ENCODE results near the gene TBC1D22A. TPM values are rescaled to one million over a fixed set of nuclear protein-coding genes. Genes with fewer than 3 reads are reported as not detected.

The TBC1D22A gene
- total and polyA plus RNA-seq, 7 experiments from 2014 or later = 18.6 to 50.1 (median 39.3) TPM

GRCh38 chr22:46758121-46758520 lies 4.3 kb upstream of the TBC1D22A start:
- POLR2A ChIA-PET = interaction anchor here (1.2 to 9.4 kb wide), 6 partner anchors 12 to 45 kb away, joined by 3 to 255 read pairs (median 8); partner anchors contain the start of gene CERK
- no peak overlapping the region for H3K4me3 ChIP-seq (ENCODE audit: low read length)
- peaks cover 3 to 15% (median 5%) of the 10 kb centered on the region in 11 donors for H3K9me3 Mint-ChIP-seq
- CTCF ChIA-PET = interaction anchor here (0.9 to 6.1 kb wide), 11 partner anchors 9 to 195 kb away, joined by 3 to 70 read pairs (median 8); partner anchors contain the start of gene CERK
- peaks cover 4 to 11% of the 10 kb centered on the region in 2 donors for H3K4me1 ChIP-seq (ENCODE audit: control insufficient read depth in 2 of 2, insufficient read depth in 2 of 2, low read length in 2 of 2)
- H3K36me3 ChIP-seq (ENCODE audit: control insufficient read depth in 2 of 3, insufficient read depth in 3 of 3, low read length in 3 of 3) = peaks cover 0 to 5% (median 0%) of the 10 kb centered on the region in 3 experiments
- H3K27ac Mint-ChIP-seq = peak overlapping the region in 3 of 9 donors; percentile 3 to 39 (median 31)
- H3K27me3 ChIP-seq (ENCODE audit: control insufficient read depth in 2 of 2, insufficient read depth in 2 of 2, low read length in 2 of 2) = no peaks in the 10 kb centered on the region
- intact Hi-C loops (cut with micrococcal nuclease) = loop anchor here in 1 of 2 donors (1.0 kb wide), 1 partner anchor 45 kb away; no protein-coding TSS in a partner anchor
- peaks cover 0 to 14% (median 4%) of the 10 kb centered on the region in 5 donors for H3K36me3 Mint-ChIP-seq
- H3K9me3 ChIP-seq (ENCODE audit: control insufficient read depth in 2 of 3, low read length in 3 of 3) = peaks cover 0 to 6% (median 0%) of the 10 kb centered on the region in 3 experiments
- H3K4me3 Mint-ChIP-seq = no peak overlapping the region
- peaks cover 24 to 50% (median 44%) of the 10 kb centered on the region in 7 donors for H3K4me1 Mint-ChIP-seq
- DNase-seq (no peak), ATAC-seq (no peak)
- H3K27ac ChIP-seq (ENCODE audit: low read depth, low read length) = no peak overlapping the region
- H3K27me3 Mint-ChIP-seq = no peaks in the 10 kb centered on the region

- Mint-ChIP-seq H3K9me3 (peaks cover 3 to 15% (median 5%) of the 10 kb centered on the region in 11 donors), H3K27ac (peak overlapping the region in 7 of 9 donors; percentile 3 to 74 (median 39)), H3K36me3 (peaks cover 0 to 16% (median 4%) of the 10 kb centered on the region in 5 donors), H3K4me1 (peaks cover 30 to 56% (median 50%) of the 10 kb centered on the region in 7 donors), H3K27me3 (no peaks in the 10 kb centered on the region), H3K4me3 (peak overlapping the region in 2 of 10 donors; percentile 9 to 29)
- H3K36me3 ChIP-seq (ENCODE audit: control insufficient read depth in 2 of 3, insufficient read depth in 3 of 3, low read length in 3 of 3) = peaks cover 0 to 5% (median 0%) of the 10 kb centered on the region in 3 experiments
- DNase-seq (peak in 7 of 9 donors; percentile 30 to 46 (median 41)), ATAC-seq (no peak)
- no peak overlapping the region for H3K4me3 ChIP-seq (ENCODE audit: low read length)
- H3K27me3 ChIP-seq (ENCODE audit: control insufficient read depth in 2 of 2, insufficient read depth in 2 of 2, low read length in 2 of 2) = no peaks in the 10 kb centered on the region
- ChIA-PET POLR2A (interaction anchor here (0.7 to 9.4 kb wide), 7 partner anchors 13 to 44 kb away, joined by 3 to 255 read pairs (median 9); partner anchors contain the start of gene CERK), CTCF (interaction anchor here (0.8 to 6.1 kb wide), 14 partner anchors 9 to 726 kb away, joined by 3 to 70 read pairs (median 6); partner anchors contain the start of gene CERK)
- H3K9me3 ChIP-seq (ENCODE audit: control insufficient read depth in 2 of 3, low read length in 3 of 3) = peaks cover 0 to 6% (median 0%) of the 10 kb centered on the region in 3 experiments
- intact Hi-C loops (cut with micrococcal nuclease) = loop anchor here (1.0 kb wide), 1 partner anchor 44 kb away; no protein-coding TSS in a partner anchor
- peaks cover 11 to 19% of the 10 kb centered on the region in 2 donors for H3K4me1 ChIP-seq (ENCODE audit: control insufficient read depth in 2 of 2, insufficient read depth in 2 of 2, low read length in 2 of 2)
- no peak overlapping the region for H3K27ac ChIP-seq (ENCODE audit: low read depth, low read length)
These were observed 3.6 kb upstream of the TBC1D22A start for GRCh38 chr22:46758867-46759290.

GRCh38 chr22:46761017-46761416 lies 1.4 kb upstream of the TBC1D22A start:
- Histone ChIP-seq H3K36me3 (ENCODE audit: control insufficient read depth in 2 of 3, insufficient read depth in 3 of 3, low read length in 3 of 3) (peaks cover 0 to 5% (median 0%) of the 10 kb centered on the region in 3 experiments), H3K4me3 (ENCODE audit: low read length) (no peak overlapping the region), H3K9me3 (ENCODE audit: control insufficient read depth in 2 of 3, low read length in 3 of 3) (peaks cover 0 to 6% (median 0%) of the 10 kb centered on the region in 3 experiments), H3K4me1 (ENCODE audit: control insufficient read depth in 2 of 2, insufficient read depth in 2 of 2, low read length in 2 of 2) (peaks cover 24 to 31% of the 10 kb centered on the region in 2 donors), H3K27me3 (ENCODE audit: control insufficient read depth in 2 of 2, insufficient read depth in 2 of 2, low read length in 2 of 2) (no peaks in the 10 kb centered on the region), H3K27ac (ENCODE audit: low read depth, low read length) (peak overlapping the region; percentile 99)
- peaks cover 3 to 15% (median 5%) of the 10 kb centered on the region in 11 donors for H3K9me3 Mint-ChIP-seq
- peak overlapping the region; percentile 85 to 100 (median 97) for H3K27ac Mint-ChIP-seq
- peaks cover 0 to 16% (median 4%) of the 10 kb centered on the region in 5 donors for H3K36me3 Mint-ChIP-seq
- DNase-seq (no peak), ATAC-seq (no peak)
- ChIA-PET POLR2A (interaction anchor here (1.0 to 9.4 kb wide), 6 partner anchors 13 to 43 kb away, joined by 3 to 255 read pairs (median 6); partner anchors contain the start of gene CERK), CTCF (interaction anchor here (0.8 to 1.6 kb wide), 5 partner anchors 22 to 40 kb away, joined by 3 to 9 read pairs (median 3); partner anchors contain the start of gene CERK)
- H3K27me3 Mint-ChIP-seq = no peaks in the 10 kb centered on the region
- peaks cover 41 to 74% (median 65%) of the 10 kb centered on the region in 7 donors for H3K4me1 Mint-ChIP-seq
- intact Hi-C loops (cut with micrococcal nuclease) = no loop called here
- H3K4me3 Mint-ChIP-seq = peak overlapping the region; percentile 97 to 100 (median 99)

- DNase-seq (no peak), ATAC-seq (no peak)
- peak overlapping the region; percentile 99 for H3K4me3 ChIP-seq (ENCODE audit: low read length)
- H3K4me1 ChIP-seq (ENCODE audit: control insufficient read depth in 2 of 2, insufficient read depth in 2 of 2, low read length in 2 of 2) = peaks cover 24 to 31% of the 10 kb centered on the region in 2 donors
- POLR2A ChIA-PET = interaction anchor here (1.0 to 9.4 kb wide), 14 partner anchors 11 to 198 kb away, joined by 3 to 255 read pairs (median 10); partner anchors contain the start of gene CERK
- peaks cover 0 to under 1% (median 0%) of the 10 kb centered on the region in 3 experiments for H3K9me3 ChIP-seq (ENCODE audit: control insufficient read depth in 2 of 3, low read length in 3 of 3)
- intact Hi-C loops (cut with micrococcal nuclease) = loop anchor here (1.0 kb wide), 5 partner anchors 12 to 198 kb away; partner anchors contain the start of gene CERK (in 1 of the 2)
- peaks cover 0 to 9% (median under 1%) of the 10 kb centered on the region in 11 donors for H3K9me3 Mint-ChIP-seq
- H3K27me3 ChIP-seq (ENCODE audit: control insufficient read depth in 2 of 2, insufficient read depth in 2 of 2, low read length in 2 of 2) = no peaks in the 10 kb centered on the region
- peaks cover 0 to 5% (median 0%) of the 10 kb centered on the region in 3 experiments for H3K36me3 ChIP-seq (ENCODE audit: control insufficient read depth in 2 of 3, insufficient read depth in 3 of 3, low read length in 3 of 3)
- H3K27me3 Mint-ChIP-seq = no peaks in the 10 kb centered on the region
- H3K4me1 Mint-ChIP-seq = peaks cover 38 to 74% (median 63%) of the 10 kb centered on the region in 7 donors
- H3K27ac ChIP-seq (ENCODE audit: low read depth, low read length) = peak overlapping the region; percentile 99
- CTCF ChIA-PET = interaction anchor here (0.7 to 2.0 kb wide), 14 partner anchors 12 to 198 kb away, joined by 3 to 9 read pairs (median 4); partner anchors contain the start of gene CERK
- peaks cover 0 to 11% (median 0%) of the 10 kb centered on the region in 5 donors for H3K36me3 Mint-ChIP-seq
- H3K4me3 Mint-ChIP-seq = peak overlapping the region; percentile 97 to 100 (median 99)
- peak overlapping the region; percentile 97 to 100 (median 100) for H3K27ac Mint-ChIP-seq
These were observed 762 bp upstream of the TBC1D22A start for GRCh38 chr22:46761539-46762237.

- Histone ChIP-seq H3K4me1 (ENCODE audit: control insufficient read depth in 2 of 2, insufficient read depth in 2 of 2, low read length in 2 of 2) (peaks cover 31 to 34% of the 10 kb centered on the region in 2 donors), H3K27me3 (ENCODE audit: control insufficient read depth in 2 of 2, insufficient read depth in 2 of 2, low read length in 2 of 2) (no peaks in the 10 kb centered on the region), H3K9me3 (ENCODE audit: control insufficient read depth in 2 of 3, low read length in 3 of 3) (no peaks in the 10 kb centered on the region), H3K4me3 (ENCODE audit: low read length) (peak overlapping the region; percentile 99), H3K36me3 (ENCODE audit: control insufficient read depth in 2 of 3, insufficient read depth in 3 of 3, low read length in 3 of 3) (peaks cover 0 to 5% (median 0%) of the 10 kb centered on the region in 3 experiments), H3K27ac (ENCODE audit: low read depth, low read length) (peak overlapping the region; percentile 99)
- peaks cover 0 to 2% (median 0%) of the 10 kb centered on the region in 11 donors for H3K9me3 Mint-ChIP-seq
- CTCF ChIA-PET = interaction anchor here (0.9 to 2.0 kb wide), 8 partner anchors 11 to 200 kb away, joined by 3 to 9 read pairs (median 6); no protein-coding TSS in a partner anchor
- peak overlapping the region; percentile 97 to 100 (median 99) for H3K4me3 Mint-ChIP-seq
- DNase-seq = peak in 7 of 9 donors; percentile 18 to 42 (median 25)
- peak; percentile 38 for ATAC-seq
- POLR2A ChIA-PET = interaction anchor here (0.6 to 9.4 kb wide), 15 partner anchors 9 to 727 kb away, joined by 3 to 255 read pairs (median 10); partner anchors contain the start of gene CERK
- peaks cover 53 to 79% (median 69%) of the 10 kb centered on the region in 7 donors for H3K4me1 Mint-ChIP-seq
- peak overlapping the region; percentile 97 to 100 (median 100) for H3K27ac Mint-ChIP-seq
- peaks cover 0 to 13% (median 6%) of the 10 kb centered on the region in 5 donors for H3K36me3 Mint-ChIP-seq
- intact Hi-C loops (cut with micrococcal nuclease) = no loop called here
- no peaks in the 10 kb centered on the region for H3K27me3 Mint-ChIP-seq
These were observed 728 bp downstream of the TBC1D22A start for GRCh38 chr22:46763051-46763705.

Data from naive thymus-derived CD4-positive, alpha-beta T cell (primary cell).